Measurements from ENCODE around the gene TAB3. TPM values are rescaled to one million over a fixed set of nuclear protein-coding genes. Genes with fewer than 3 reads are reported as not detected.

TAB3 gene
- total and polyA plus RNA-seq, 10 of the 15 experiments (the other 5 are each of a cell fraction or from before 2014, with no cell fraction given), result 1.7 to 22.1 (median 9.1) TPM

GRCh38 chrX:30864383-30864785 is 24.7 kb downstream of the TAB3 start:
- CTCF ChIA-PET, result interaction anchor here (0.7 to 3.9 kb wide), 14 partner anchors 9 to 256 kb away, joined by 3 to 36 read pairs (median 3); no protein-coding TSS in a partner anchor
- intact Hi-C loops (cut with micrococcal nuclease; ENCODE audit: unreplicated experiment), result loop anchor here (2.0 kb wide), 1 partner anchor 128 kb away; no protein-coding TSS in a partner anchor
- no peaks in the 10 kb centered on the region for H3K79me2 ChIP-seq (ENCODE audit: control insufficient read depth, insufficient read depth, low read length)

GRCh38 chrX:30863974-30864373 is 25.1 kb downstream of the TAB3 start:
- Histone ChIP-seq H3K79me2 (ENCODE audit: control insufficient read depth, insufficient read depth, low read length) (no peaks in the 10 kb centered on the region), H3K4me1 (ENCODE audit: control insufficient read depth, insufficient read depth, low read length) (no peaks in the 10 kb centered on the region), H3K27me3 (replicated peaks in 1 of 2; ENCODE audit: control insufficient read depth in 2 of 2, insufficient read depth in 2 of 2, low read length in 1 of 2) (no peaks in the 10 kb centered on the region), H3K4me2 (ENCODE audit: control insufficient read depth, insufficient read depth) (no peak overlapping the region), H2AFZ (ENCODE audit: control insufficient read depth, low read depth, low read length) (no peak overlapping the region), H3K9ac (ENCODE audit: control insufficient read depth, insufficient read depth, low read length) (no peak overlapping the region), H3K9me3 (replicated peaks; ENCODE audit: control insufficient read depth, insufficient read depth, low read length) (no peaks in the 10 kb centered on the region), H4K20me1 (ENCODE audit: control insufficient read depth, insufficient read depth) (no peaks in the 10 kb centered on the region), H3K27ac (ENCODE audit: control insufficient read depth, insufficient read depth) (no peak overlapping the region), H3K4me3 (no peak overlapping the region), H3K36me3 (ENCODE audit: control insufficient read depth in 2 of 2, insufficient read depth in 2 of 2, low read length in 1 of 2) (no peaks in the 10 kb centered on the region)
- TF ChIP-seq YY1 (IDR thresholded peaks at IDR 0.05; ENCODE audit: low read depth, low read length) (no peak), NR2C2 (IDR thresholded peaks at IDR 0.05; ENCODE audit: borderline replicate concordance, control insufficient read depth, insufficient read length, low read depth) (no peak), NFYA (IDR thresholded peaks at IDR 0.05; ENCODE audit: borderline replicate concordance, low read depth, low read length) (no peak), FOXM1 (IDR thresholded peaks at IDR 0.05; ENCODE audit: low read depth, low read length) (no peak), E2F4 (IDR thresholded peaks at IDR 0.05; ENCODE audit: low read depth, low read length) (no peak), BCL3 (IDR thresholded peaks at IDR 0.05; ENCODE audit: borderline replicate concordance, insufficient read depth, low read depth, low read length, poor library complexity, severe bottlenecking) (no peak), ZBED1 (IDR thresholded peaks at IDR 0.05; ENCODE audit: borderline replicate concordance) (no peak), BCL11A (IDR thresholded peaks at IDR 0.05; ENCODE audit: low read depth, low read length) (no peak), SMAD5 (IDR thresholded peaks at IDR 0.05; ENCODE audit: low read depth) (no peak), TCF12 (IDR thresholded peaks at IDR 0.05; ENCODE audit: low read depth, low read length) (no peak)
- ChIA-PET POLR2A (no interaction called here), RAD21 (ENCODE audit: unreplicated experiment) (interaction anchor here (0.7 to 3.0 kb wide), 2 partner anchors 129 to 228 kb away, joined by 3 to 19 read pairs; no protein-coding TSS in a partner anchor), CTCF (interaction anchor here (0.7 to 3.9 kb wide), 12 partner anchors 9 to 221 kb away, joined by 3 to 36 read pairs (median 3); no protein-coding TSS in a partner anchor), SMC1A (ENCODE audit: uncharacterized antibody, unreplicated experiment) (interaction anchor here (1.0 to 2.3 kb wide), 7 partner anchors 10 to 294 kb away, joined by 4 to 15 read pairs (median 4); no protein-coding TSS in a partner anchor)
- intact Hi-C loops (cut with micrococcal nuclease; ENCODE audit: unreplicated experiment), result loop anchor here (2.0 kb wide), 1 partner anchor 127 kb away; no protein-coding TSS in a partner anchor
- FAIRE-seq, result no peak
- no peak for DNase-seq (ENCODE audit: low read depth, low spot score)
- in situ Hi-C loops (cut with MboI), result no loop called here
- no TSS peak for BruUV-seq (replicated peaks)
- ATAC-seq, result no peak
- 50% methylated on average over 1 of the region's 1 CpG for WGBS (ENCODE audit: insufficient coverage, insufficient replicate concordance, low lambda C conversion rate, missing lambda C conversion rate)

More at GRCh38 chrX:30864383-30864785, 24.7 kb downstream of the TAB3 start:
- H3K9ac ChIP-seq (ENCODE audit: control insufficient read depth, insufficient read depth, low read length), result no peak overlapping the region
- H4K20me1 ChIP-seq (ENCODE audit: control insufficient read depth, insufficient read depth), result no peaks in the 10 kb centered on the region
- H3K9me3 ChIP-seq (replicated peaks; ENCODE audit: control insufficient read depth, insufficient read depth, low read length), result no peaks in the 10 kb centered on the region
- no peak for ATAC-seq
- TF ChIP-seq SPI1 (IDR thresholded peaks at IDR 0.05; ENCODE audit: borderline replicate concordance, insufficient read depth, low read depth, low read length) (peak; percentile 32; the same call in 1 of the 2 replicates), SMAD5 (IDR thresholded peaks at IDR 0.05; ENCODE audit: low read depth) (no peak), MEF2A (IDR thresholded peaks at IDR 0.05; ENCODE audit: insufficient read depth, low read depth, low read length) (no peak), NR2C2 (IDR thresholded peaks at IDR 0.05; ENCODE audit: borderline replicate concordance, control insufficient read depth, insufficient read length, low read depth) (no peak), SIN3A (IDR thresholded peaks at IDR 0.05; ENCODE audit: low read depth, low read length) (no peak), CBFB (IDR thresholded peaks at IDR 0.05; ENCODE audit: low read depth) (no peak), SIX5 (IDR thresholded peaks at IDR 0.05; ENCODE audit: low read depth, low read length, severe bottlenecking) (no peak)
- H3K4me2 ChIP-seq (ENCODE audit: control insufficient read depth, insufficient read depth), result no peak overlapping the region
- no peak overlapping the region for H3K4me3 ChIP-seq
- ChIA-PET SMC1A (ENCODE audit: uncharacterized antibody, unreplicated experiment) (interaction anchor here (1.0 to 2.6 kb wide), 8 partner anchors 10 to 294 kb away, joined by 4 to 15 read pairs (median 5); no protein-coding TSS in a partner anchor), POLR2A (no interaction called here), RAD21 (ENCODE audit: unreplicated experiment) (interaction anchor here (0.7 to 3.0 kb wide), 2 partner anchors 129 to 229 kb away, joined by 3 to 19 read pairs; no protein-coding TSS in a partner anchor)
- no peak for DNase-seq (ENCODE audit: low read depth, low spot score)
- no TSS peak for BruUV-seq (replicated peaks)
- no peaks in the 10 kb centered on the region for H3K27me3 ChIP-seq (replicated peaks in 1 of 2; ENCODE audit: control insufficient read depth in 2 of 2, insufficient read depth in 2 of 2, low read length in 1 of 2)
- FAIRE-seq, result no peak
- no peak overlapping the region for H3K27ac ChIP-seq (ENCODE audit: control insufficient read depth, insufficient read depth)
- H2AFZ ChIP-seq (ENCODE audit: control insufficient read depth, low read depth, low read length), result no peak overlapping the region
- no peaks in the 10 kb centered on the region for H3K36me3 ChIP-seq (ENCODE audit: control insufficient read depth in 2 of 2, insufficient read depth in 2 of 2, low read length in 1 of 2)
- WGBS (ENCODE audit: insufficient coverage, insufficient replicate concordance, low lambda C conversion rate, missing lambda C conversion rate), result 77% methylated on average over 1 of the region's 1 CpG
- in situ Hi-C loops (cut with MboI), result no loop called here
- no peaks in the 10 kb centered on the region for H3K4me1 ChIP-seq (ENCODE audit: control insufficient read depth, insufficient read depth, low read length)

Data from GM12878 (cell line).